ENCODE data around the gene PRR5L.

The PRR5L gene

GRCh38 chr11:36326524-36327419 is 30.7 kb downstream of the PRR5L start:
- DNase-seq (ENCODE audit: low read depth) = no peak

- DNase-seq (ENCODE audit: low read depth) = no peak
These were observed 33.0 kb downstream of the PRR5L start for GRCh38 chr11:36328966-36329673.

- no peak for DNase-seq (ENCODE audit: low read depth)
These were observed 34.3 kb downstream of the PRR5L start for GRCh38 chr11:36330411-36330810.

GRCh38 chr11:36333468-36333867 is 37.4 kb downstream of the PRR5L start:
- no peak for DNase-seq (ENCODE audit: low read depth)

- DNase-seq (ENCODE audit: low read depth) = no peak
These were observed 37.8 kb downstream of the PRR5L start for GRCh38 chr11:36333897-36334296.

GRCh38 chr11:36339888-36340287 is 43.8 kb downstream of the PRR5L start:
- DNase-seq (ENCODE audit: low read depth) = no peak

GRCh38 chr11:36340897-36341296 is 44.8 kb downstream of the PRR5L start:
- DNase-seq (ENCODE audit: low read depth) = no peak

GRCh38 chr11:36341915-36342314 is 45.8 kb downstream of the PRR5L start:
- no peak for DNase-seq (ENCODE audit: low read depth)

GRCh38 chr11:36342327-36342726 is 46.2 kb downstream of the PRR5L start:
- DNase-seq (ENCODE audit: low read depth) = no peak

- no peak for DNase-seq (ENCODE audit: low read depth)
These were observed 47.3 kb downstream of the PRR5L start for GRCh38 chr11:36343436-36343835.

- no peak for DNase-seq (ENCODE audit: low read depth)
These were observed 49.0 kb downstream of the PRR5L start for GRCh38 chr11:36345084-36345511.

- DNase-seq (ENCODE audit: low read depth) = no peak
These were observed 49.5 kb downstream of the PRR5L start for GRCh38 chr11:36345535-36346141.

- no peak for DNase-seq (ENCODE audit: low read depth)
These were observed 50.7 kb downstream of the PRR5L start for GRCh38 chr11:36346562-36347383.

GRCh38 chr11:36347384-36347906 is 51.4 kb downstream of the PRR5L start:
- DNase-seq (ENCODE audit: low read depth) = no peak

GRCh38 chr11:36349351-36350136 is 53.5 kb downstream of the PRR5L start:
- DNase-seq (ENCODE audit: low read depth) = no peak

GRCh38 chr11:36350137-36350513 is 54.0 kb downstream of the PRR5L start:
- no peak for DNase-seq (ENCODE audit: low read depth)

GRCh38 chr11:36352922-36353321 is 56.8 kb downstream of the PRR5L start:
- DNase-seq (ENCODE audit: low read depth) = no peak

- DNase-seq (ENCODE audit: low read depth) = peak; percentile 83
These were observed 58.3 kb downstream of the PRR5L start for GRCh38 chr11:36354221-36355003.

GRCh38 chr11:36356201-36356600 is 60.1 kb downstream of the PRR5L start:
- DNase-seq (ENCODE audit: low read depth) = no peak

- DNase-seq (ENCODE audit: low read depth) = no peak
These were observed 61.7 kb downstream of the PRR5L start for GRCh38 chr11:36357831-36358230.

Measured in GM04503 (cell line).